Smooth muscle cell of the brain vasculature (primary cell): ENCODE measurements around the gene BCL2L13.
A peak's percentile ranks its signal among the peaks of the same experiment; 100 is the strongest.

ENCODE experiments used
- DNase-seq: peaks from one replicate; pipeline ENCODE4 v3.0.0-alpha.2; 2012; ENCODE audit warnings: low read depth, low spot score

The BCL2L13 gene

DNA sequence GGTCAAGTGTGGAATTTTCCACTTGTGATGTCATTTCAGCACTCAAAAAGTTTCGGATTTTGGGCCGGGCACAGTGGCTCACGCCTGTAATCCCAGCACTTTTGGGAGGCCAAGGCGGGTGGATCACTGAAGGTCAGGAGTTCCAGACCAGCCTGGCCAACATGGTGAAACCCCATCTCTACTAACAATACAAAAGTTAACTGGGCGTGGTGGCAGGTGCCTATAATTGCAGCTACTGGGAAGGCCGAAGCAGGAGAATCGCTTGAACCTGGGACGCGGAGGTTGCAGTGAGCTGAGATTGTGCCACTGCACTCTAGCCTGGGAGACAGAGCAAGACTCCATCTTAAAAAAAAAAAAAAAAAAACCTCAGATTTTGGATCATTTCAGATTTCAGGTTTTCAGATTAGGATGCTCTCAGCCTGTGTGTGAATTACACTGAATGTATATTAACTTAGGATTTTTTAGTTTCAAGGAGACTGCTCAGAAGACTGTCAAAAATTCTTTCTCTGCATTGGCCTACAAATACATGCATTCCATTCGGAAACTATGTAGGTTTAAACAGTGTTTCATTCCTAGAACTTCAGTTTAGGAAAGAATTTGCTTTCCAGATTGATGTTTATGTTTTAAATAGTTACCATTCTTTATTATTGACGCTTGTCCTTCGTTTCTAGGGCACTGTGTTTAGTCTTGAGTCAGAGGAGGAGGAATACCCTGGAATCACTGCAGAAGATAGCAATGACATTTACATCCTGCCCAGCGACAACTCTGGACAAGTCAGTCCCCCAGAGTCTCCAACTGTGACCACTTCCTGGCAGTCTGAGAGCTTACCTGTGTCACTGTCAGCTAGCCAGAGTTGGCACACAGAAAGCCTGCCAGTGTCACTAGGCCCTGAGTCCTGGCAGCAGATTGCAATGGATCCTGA, 87.7 kb downstream of the BCL2L13 start:
- DNase-seq = no peak

DNA sequence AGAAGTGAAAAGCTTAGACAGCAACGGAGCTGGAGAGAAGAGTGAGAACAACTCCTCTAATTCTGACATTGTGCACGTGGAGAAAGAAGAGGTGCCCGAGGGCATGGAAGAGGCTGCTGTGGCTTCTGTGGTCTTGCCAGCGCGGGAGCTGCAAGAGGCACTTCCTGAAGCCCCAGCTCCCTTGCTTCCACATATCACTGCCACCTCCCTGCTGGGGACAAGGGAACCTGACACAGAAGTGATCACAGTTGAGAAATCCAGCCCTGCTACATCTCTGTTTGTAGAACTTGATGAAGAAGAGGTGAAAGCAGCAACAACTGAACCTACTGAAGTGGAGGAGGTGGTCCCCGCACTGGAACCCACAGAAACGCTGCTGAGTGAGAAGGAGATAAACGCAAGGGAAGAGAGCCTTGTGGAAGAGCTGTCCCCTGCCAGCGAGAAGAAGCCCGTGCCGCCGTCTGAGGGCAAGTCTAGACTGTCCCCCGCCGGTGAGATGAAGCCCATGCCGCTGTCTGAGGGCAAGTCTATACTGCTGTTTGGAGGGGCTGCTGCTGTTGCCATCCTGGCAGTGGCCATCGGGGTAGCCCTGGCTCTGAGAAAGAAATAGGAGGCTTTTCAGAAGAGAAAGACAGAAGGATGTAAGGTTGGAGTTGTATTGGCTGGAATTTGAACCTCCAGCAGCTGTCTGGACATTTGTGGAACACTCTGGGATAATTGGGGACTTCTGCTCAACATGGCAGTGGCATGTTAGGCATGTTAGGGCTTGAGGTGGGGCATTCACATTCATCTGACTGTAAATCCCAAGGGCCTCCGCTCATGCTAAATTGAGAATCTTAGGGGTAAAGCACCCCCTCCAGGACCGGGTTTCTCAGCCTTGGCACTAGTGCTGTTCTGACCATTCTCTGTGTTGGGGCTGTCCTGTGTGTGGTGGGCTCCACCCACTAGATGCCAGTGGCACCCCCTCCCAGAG, 88.7 kb downstream of the BCL2L13 start:
- DNase-seq = no peak

DNA sequence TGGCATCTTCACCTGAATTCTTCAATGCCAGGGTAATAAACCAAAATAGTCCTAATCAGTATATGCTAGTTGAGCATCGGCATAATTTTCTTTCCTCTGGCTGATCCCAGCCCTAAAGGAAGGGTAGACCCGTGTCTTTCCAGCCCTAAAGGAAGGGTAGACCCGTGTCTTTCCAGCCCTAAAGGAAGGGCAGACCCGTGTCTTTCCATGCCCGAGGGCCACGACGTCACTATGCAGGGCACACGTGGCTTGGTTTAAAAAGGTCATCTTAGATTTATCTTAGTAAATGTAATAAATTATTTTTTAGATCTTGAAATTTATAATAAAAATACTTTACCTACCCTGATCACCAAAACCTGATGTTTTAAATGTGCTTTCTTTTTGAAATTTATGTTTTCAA, 90.2 kb downstream of the BCL2L13 start:
- no peak for DNase-seq

DNA sequence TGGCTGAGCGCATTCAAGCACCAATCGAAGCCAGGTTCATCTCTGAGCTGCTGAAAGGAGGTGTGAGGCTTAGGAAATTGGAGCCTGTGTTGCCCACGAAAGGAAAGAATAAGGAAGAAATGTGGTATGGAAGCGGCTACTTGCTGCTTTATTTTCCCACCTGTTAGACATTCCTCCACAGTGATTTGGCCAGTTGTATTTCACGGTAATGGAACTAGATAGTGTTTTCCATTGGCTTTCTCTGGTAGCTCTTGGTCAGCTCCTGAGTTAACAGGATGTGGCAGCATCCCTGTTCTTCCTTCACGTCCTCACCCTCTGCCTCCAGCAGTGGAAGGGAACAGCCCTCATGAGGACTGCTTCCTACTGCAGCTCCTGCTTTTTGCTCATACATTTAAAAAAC, 91.0 kb downstream of the BCL2L13 start:
- no peak for DNase-seq

DNA sequence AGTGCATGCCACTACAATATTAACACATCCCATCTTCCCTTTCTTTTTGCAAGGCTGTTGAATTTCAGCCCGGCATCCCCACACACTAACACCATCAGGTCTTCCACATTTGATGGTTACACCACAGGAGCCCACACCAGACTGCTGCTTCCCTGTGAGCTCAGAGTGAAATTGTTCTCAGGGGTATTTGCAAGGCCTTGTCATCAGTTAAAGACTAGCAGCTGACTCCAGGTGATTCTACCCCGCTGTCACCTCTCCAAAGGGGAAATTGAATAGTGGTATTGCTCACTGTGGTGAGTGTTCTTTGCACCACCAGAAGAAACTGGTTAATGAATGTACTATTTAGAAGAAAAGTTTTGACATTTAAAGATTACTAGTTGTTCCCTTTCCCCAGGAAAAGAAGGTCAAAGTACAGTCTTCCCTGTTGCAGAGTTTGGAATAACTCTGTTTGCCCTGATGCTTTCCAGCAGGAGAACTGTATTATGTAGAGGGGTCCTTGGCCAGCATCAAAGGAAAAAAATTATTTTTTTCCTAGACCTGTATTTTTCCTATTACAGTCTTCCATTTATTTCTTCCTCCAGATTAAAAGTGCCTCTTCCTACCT, 93.8 kb downstream of the BCL2L13 start:
- no peak for DNase-seq

DNA sequence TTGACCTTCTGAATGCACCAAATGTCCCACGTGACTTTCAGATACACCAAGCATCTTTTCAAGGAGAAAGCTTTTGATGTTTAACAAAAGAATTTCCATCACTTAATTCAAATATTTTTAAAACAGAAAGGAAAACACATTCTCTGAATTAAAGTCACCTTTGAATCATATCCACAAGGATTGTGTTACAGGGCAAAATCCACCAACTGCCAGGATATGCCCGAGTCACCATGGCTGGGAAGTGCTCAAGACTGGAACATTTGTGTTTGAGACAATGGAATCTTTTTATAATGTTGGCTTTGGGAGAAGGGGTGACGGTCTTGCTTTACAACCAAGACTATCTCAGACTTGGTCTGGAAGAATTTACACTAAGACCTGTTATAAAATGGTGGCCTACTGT, 94.9 kb downstream of the BCL2L13 start:
- no peak for DNase-seq

DNA sequence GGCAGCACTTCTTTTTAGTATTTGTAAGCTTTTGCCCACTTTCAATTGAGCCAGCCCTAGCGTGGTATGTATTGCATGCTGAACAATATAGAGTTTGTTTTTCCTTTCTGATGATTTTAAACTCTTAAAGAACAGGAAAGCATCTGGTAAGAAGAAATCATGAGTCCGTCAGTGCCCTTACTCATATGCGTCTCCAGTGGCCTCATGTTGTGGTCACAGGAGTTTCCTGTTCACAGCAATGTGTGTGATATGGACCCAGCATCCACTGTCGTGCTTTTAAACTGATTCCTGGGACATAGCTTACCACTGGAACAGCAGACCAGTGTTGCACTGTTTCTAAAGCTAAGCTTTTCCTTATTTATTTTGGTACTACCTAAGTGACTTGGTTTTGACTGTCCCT, 95.6 kb downstream of the BCL2L13 start:
- DNase-seq = no peak

DNA sequence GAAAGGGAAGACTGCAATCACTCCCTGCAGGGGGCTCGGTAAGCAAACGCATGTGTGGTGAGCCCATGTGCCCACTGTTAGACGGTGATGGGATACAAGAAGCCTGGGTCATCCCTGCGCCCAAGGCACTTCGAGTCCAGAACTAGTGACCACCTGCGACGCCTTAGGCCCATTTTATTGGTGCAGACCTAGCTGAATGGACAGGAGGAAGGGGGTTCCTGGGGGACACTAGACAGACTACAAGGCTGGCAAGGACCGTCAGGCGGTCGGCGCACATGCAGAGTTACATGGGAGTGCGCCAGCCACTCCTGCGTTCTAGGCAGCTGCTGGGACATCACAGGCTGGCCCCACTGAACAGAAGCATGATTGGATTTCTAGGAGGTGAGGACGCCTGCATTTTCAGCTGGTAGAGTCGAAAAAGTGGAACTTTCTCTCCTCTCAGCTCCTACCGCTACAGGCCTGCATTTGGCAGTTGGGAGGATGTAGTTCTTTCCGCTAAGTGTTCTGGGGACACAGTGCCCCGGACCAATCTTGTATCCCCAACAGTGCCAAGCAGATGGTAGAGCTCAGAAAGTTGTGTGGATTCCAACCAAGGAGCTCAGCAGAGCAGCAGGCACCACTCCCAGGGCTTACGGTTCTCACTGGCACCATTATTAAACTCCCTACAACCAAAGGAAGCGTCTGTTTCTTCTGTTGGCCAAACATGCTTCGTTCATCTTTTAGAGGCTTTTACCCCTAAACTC, 100.0 kb downstream of the BCL2L13 start:
- no peak for DNase-seq

DNA sequence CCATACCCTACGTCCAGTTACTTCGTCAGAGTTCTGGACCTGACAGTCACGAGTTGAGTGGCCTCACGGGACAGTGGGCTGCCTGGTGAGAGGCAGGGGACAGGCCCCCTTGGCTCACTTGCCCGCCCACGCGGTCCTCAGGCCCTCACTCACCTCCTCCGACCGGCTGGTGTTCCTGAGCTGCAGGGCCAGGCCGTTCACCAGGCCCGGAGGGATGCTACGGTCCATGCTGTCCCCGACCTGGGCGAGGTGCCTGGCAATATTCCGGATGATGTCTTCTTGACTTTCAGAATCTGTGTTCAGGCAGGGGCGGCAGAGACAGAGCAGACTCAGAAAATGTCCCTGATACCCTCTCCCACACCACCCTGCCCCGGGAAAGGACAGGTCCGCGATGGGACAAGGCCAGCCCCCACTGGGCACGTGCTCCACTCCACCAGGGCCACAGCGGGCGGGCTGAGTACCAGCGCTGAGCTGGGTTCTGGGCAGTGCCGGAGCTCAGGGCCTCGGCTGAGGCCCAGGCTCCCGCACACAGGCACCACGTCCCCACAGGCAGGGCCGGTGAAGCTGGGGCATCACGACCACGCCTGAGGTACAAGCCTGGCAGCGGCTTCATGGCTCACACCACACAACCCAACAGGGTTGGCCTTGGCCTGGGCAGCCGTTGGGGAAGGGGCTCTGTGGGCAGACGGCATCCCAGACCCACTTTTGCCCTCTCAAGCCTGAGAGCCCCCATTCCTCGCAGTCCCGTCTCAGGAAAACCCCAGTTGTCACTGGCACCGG, 100.8 kb downstream of the BCL2L13 start:
- DNase-seq = no peak

DNA sequence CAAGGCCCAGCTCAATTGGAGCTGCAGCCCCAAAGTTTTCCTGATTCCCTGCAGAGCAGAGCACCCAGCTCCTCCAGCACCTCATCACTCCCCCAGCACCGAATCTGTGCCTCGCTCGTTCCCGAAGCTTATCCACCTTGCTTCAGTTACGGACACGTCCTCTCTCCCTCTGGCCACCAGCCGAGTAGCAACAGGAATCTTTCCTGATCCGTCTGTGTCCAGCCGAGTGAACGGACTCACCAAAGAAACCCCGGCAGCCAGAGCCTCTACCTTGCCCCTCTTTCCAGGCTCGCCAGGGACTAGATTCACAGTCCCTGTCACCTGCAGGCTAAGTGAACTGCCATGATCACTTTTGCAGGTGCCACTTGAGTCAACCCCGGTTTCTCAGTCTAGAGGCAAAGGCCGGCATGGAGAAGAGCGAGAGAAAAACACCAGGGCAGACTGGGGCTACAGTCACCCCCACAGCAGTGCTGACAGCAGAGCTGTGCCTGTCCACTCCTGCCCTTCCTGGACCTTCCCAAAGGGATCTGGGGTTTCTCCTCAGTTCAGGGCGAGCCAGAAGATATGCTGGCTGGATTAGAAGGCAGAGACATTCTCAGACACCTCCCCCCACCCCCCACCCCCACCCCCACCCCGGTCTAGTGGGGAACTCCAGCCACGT, 103.4 kb downstream of the BCL2L13 start:
- DNase-seq = no peak

DNA sequence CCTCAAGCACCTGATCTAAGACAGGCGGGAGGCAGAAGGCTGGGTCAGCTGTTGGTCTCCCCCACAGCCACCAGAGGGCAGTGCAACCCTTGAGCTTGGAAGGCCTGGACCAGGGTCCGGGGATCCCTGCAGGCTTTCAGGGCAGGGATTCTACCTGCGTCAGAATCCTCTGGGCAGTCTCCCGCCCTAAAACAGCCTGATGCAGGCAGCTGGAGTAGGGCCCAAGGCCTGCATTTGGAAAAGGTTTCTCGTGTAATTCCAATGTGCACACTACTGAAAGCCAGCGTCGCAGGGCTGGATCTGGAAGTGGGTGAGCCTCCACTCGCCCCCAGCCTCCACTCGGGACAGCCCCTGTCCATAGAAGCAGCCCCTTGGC, 104.0 kb downstream of the BCL2L13 start:
- DNase-seq = peak; percentile 33

DNA sequence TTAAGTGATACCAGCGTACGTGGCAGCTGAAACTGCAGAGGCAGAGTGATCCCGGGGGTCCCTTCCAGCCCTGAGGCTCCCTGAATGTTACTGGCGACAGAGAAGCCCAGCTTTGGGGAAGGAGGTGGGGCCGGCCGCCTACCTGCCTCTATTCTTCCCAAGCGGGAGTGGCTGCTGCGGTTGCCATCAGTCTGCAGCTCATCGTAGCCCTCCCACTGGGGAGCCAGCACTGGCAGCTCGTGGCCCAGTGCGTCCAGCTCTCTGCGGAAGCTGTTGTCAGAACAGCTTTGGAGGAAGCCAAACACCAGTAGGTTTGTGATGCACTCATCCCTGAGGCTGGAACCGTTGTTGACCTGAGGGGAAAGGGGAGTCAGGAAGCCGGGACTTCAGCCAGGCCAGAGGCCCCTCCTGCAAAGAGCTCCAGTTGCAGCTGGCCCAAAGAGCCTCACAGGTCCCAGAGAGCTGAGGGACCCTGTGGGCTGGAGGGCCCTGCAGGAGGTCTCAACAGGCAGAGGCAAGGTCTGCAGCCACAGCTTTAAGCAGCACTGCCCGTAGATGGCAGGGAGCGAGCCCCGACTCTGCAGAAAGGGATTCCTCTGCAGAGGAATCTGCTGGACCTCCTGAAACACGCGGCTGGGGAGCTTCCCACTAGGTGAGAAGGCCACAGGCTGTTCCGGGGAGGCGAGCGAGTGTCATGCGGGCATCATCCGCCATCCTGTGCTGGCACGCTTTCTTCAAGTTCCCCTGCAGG, 105.3 kb downstream of the BCL2L13 start:
- DNase-seq = no peak

DNA sequence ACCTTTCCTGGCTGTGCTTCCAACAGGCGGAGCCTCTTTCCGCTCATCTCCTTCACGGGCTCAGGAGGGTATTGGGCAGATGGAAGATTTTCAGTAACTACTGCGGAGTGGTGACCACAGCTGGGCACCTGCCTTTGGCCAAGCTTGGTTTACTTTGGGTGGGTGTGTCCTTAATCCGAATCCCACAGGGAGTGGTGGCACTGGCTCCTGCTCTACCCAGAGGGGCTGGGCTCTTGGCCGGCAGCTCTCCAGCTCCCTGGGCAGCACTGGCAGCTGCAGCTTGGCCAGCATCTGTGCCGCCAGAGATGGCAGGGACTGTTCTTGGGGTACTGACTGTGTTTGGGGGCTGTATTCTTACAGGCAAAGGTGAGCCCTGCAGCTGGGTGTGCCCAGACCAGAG, 105.9 kb downstream of the BCL2L13 start:
- no peak for DNase-seq

DNA sequence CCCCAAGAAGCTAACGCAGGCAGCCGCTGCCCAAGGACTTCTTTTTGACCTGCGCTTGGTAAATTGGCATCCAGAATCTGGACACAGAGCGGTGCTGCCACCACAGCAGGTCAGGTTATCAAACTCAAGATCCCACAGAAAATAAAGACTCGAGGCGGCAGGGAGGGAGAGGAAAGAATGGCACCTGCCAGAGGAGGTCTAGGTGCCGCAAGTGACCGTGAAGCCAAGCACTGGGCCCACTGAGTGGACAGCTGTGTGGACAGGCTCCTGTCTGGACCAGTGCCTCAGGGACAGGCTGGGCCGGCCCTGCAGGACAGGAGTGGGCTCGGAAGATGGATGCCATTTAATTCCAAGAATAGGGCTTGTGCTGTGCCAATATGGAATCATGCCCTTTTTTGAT, 108.4 kb downstream of the BCL2L13 start:
- DNase-seq = no peak

DNA sequence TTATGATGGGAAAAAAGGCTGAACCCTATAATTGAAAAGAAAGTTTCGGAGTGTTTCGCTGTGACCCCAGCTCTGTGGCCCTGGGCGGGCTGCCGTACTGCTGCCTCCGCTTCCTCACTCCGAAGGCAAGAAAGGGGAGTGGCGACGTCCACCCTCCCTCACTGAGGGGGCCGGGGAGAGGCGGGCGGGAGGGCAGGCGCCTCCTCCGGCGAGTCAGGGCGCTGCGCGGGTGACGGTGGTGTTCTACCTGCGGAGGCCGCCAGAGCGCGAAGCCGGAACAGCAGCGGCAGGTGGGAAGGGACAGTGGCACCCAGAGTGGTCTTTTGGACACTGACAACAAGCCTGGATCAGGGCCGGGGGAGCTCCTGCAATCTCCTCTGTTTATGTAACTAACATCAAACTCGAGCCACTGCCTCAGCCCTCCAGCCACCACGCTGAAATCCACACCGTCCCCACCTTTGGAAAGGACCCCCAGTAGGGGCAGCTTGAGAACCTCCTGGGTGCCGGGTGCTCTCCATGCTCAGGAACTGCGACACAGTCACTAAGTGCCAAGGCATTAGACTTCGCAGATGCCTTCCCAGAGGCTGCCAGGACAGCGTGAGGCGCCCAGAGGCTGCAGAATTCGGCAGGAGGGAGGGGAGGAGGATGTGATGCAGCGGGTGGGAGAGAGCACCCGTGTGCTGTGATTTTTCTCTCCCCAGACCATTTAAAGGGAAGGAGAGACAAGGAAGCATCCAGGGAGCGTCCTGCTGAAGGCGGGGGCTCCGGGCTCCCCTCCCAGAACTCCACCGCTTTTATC, 110.2 kb downstream of the BCL2L13 start:
- DNase-seq = no peak

DNA sequence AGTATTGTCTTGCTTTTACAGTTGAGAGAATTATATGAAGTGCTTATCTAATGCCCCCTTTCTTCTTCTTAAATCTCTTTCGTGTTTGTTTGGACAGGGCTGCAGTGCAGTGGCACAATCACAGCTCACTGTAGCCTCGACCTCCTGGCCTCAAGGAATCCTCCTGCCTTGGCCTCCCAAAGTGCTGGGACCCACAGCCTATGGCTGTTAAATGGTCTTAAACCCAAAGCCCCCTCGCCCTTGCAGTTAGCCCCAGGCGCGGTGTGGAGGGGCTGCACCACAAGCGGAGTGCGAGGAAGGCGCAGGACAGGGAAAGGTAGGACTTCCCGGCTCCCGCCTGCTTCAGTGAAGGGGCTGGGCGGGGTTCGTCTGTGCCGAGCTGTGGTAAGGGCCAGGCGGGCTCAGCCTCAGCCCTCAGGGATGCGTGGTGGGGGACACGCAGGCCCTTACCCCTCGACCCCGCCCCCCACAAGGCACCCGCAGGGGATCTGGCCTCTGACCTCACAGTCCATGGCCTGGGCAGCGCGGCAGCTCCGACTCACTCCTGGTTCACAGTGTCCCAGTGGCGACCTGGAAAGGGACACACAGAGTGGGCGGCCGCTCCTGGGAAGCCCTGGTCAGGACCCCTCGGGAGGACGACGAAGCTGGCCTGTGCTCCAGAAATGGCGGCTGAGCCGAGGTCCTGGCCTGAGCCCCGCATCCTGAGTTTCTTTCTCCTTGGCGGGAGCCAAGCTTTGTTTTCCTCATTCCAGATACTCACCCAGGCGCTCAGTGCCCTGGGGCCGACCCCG, 111.2 kb downstream of the BCL2L13 start:
- DNase-seq = no peak

DNA sequence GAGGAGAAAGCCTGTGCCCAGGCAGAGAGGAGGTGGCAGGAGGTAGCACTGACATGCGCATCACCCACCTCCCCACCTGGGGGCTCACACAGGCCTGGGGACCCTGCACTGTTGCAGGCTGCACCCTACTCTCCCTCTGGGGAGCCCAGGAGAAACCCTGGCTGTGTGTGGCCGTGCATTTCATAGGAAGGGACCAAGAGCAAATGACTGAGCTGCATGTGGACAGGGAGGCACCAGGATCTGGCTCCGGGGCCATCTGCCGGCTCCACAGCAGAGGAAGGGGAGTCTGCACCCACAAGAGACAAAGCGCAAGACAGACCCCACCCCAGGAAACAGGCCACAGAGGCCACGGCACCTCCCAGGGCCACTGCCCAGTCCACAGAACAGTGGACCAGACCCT, 113.0 kb downstream of the BCL2L13 start:
- no peak for DNase-seq
